Neural progenitor cell (in vitro differentiated cells): ENCODE data around the gene EIF3B. TPM values are rescaled to one million over a fixed set of nuclear protein-coding genes. Genes with fewer than 3 reads are reported as not detected.

Experiments used
- DNase-seq: peaks from one replicate; pipeline ENCODE4 v3.0.0-alpha.2; 2016; ENCODE audit warnings: low spot score
- H2AFZ ChIP-seq: fragments of 200-600 bp; sonication (generic); replicated peaks from 2 replicates; pipeline ENCODE4 v1.6.1; 2016; ENCODE audit warnings: antibody characterized with exemption
- H3F3A ChIP-seq: fragments of 200-600 bp; sonication (generic); 2 replicates; pipeline ENCODE4 v1.6.1; 2016; ENCODE audit warnings: antibody characterized with exemption, low read depth
- H3K27ac ChIP-seq: fragments of 200-600 bp; sonication (generic); 2 replicates; pipeline ENCODE4 v1.5.1; 2016; ENCODE audit warnings: mild to moderate bottlenecking
- H3K27me3 ChIP-seq: fragments of 200-600 bp; sonication (generic); 2 replicates; pipeline ENCODE4 v1.6.1; 2016; ENCODE audit warnings: mild to moderate bottlenecking, moderate library complexity
- H3K36me3 ChIP-seq: fragments of 200-600 bp; sonication (generic); 2 replicates; pipeline ENCODE4 v1.5.1; 2016
- H3K4me1 ChIP-seq: fragments of 200-600 bp; sonication (generic); 2 replicates; pipeline ENCODE4 v1.6.1; 2016; ENCODE audit warnings: mixed run types
- H3K4me2 ChIP-seq: fragments of 200-600 bp; sonication (generic); 2 replicates; pipeline ENCODE4 v1.6.1; 2016
- H3K4me3 ChIP-seq: fragments of 200-600 bp; sonication (generic); 2 replicates; pipeline ENCODE4 v1.5.1; 2016
- H3K79me2 ChIP-seq: fragments of 200-600 bp; sonication (generic); 2 replicates; pipeline ENCODE4 v1.6.1; 2016; ENCODE audit warnings: low read depth
- H3K9ac ChIP-seq: fragments of 200-600 bp; sonication (generic); 2 replicates; pipeline ENCODE4 v1.6.1; 2016
- H3K9me3 ChIP-seq: fragments of 200-600 bp; sonication (generic); 2 replicates; pipeline ENCODE4 v1.5.1; 2016; ENCODE audit warnings: low read depth
- H4K20me1 ChIP-seq: fragments of 200-600 bp; sonication (generic); 2 replicates; pipeline ENCODE4 v1.6.1; 2016; ENCODE audit warnings: low read depth
- H3K27ac Mint-ChIP-seq: 3 replicates; pipeline ENCODE4 v1.8.0; 2021; ENCODE audit warnings: mixed read lengths
- H3K27me3 Mint-ChIP-seq: 2 replicates; pipeline ENCODE4 v1.8.0; 2022; ENCODE audit warnings: low read depth, mild to moderate bottlenecking, inconsistent platforms, moderate library complexity, mixed read lengths; ENCODE audit not compliant: insufficient read depth
- H3K36me3 Mint-ChIP-seq: 3 replicates; pipeline ENCODE4 v1.8.0; 2021; ENCODE audit warnings: mixed read lengths
- H3K4me1 Mint-ChIP-seq: 3 replicates; pipeline ENCODE4 v1.8.0; 2021; ENCODE audit warnings: mixed read lengths
- H3K4me3 Mint-ChIP-seq: 3 replicates; pipeline ENCODE4 v1.8.0; 2021; ENCODE audit warnings: mild to moderate bottlenecking, moderate library complexity, mixed read lengths
- H3K9me3 Mint-ChIP-seq: 3 replicates; pipeline ENCODE4 v1.8.0; 2020; ENCODE audit warnings: mixed read lengths
- CTCF ChIP-seq: fragments of 200-600 bp; sonication (generic); IDR thresholded peaks from 2 replicates; pipeline ENCODE4 v1.5.1; 2017; ENCODE audit warnings: antibody characterized with exemption, mild to moderate bottlenecking
- EZH2 ChIP-seq: fragments of 200-600 bp; sonication (generic); IDR thresholded peaks from 2 replicates; pipeline ENCODE4 v1.6.1; 2017; ENCODE audit warnings: antibody characterized with exemption, mild to moderate bottlenecking, moderate library complexity
- EZH2phosphoT487 ChIP-seq: fragments of 200-600 bp; sonication (generic); IDR thresholded peaks from 2 replicates; pipeline ENCODE4 v1.6.1; 2017; ENCODE audit warnings: antibody characterized with exemption
- total RNA-seq: library from RNA; depleted of rRNA; stranded (reverse); fragments of >200 nt; gene quantifications from 2 replicates; pipeline ENCODE4 v1.2.3, GENCODE V29; 2015; ENCODE audit warnings: low replicate concordance

The EIF3B gene
- total RNA-seq, 1 donor from 2014 or later: 146 TPM

GRCh38 chr7:2379821-2380450 lies 25.3 kb downstream of the EIF3B start:
- H3K36me3 ChIP-seq: no peaks in the 10 kb centered on the region
- H3K4me1 Mint-ChIP-seq: no peaks in the 10 kb centered on the region
- no peak overlapping the region for H3K4me2 ChIP-seq
- no peaks in the 10 kb centered on the region for H3K9me3 Mint-ChIP-seq
- H2AFZ ChIP-seq: no peak overlapping the region
- no peaks in the 10 kb centered on the region for H3K27me3 ChIP-seq
- no peak overlapping the region for H3K9ac ChIP-seq
- TF ChIP-seq EZH2phosphoT487 (no peak), EZH2 (no peak), CTCF (no peak)
- no peak overlapping the region for H3K4me3 Mint-ChIP-seq
- H3K27ac ChIP-seq: no peak overlapping the region
- H3K4me1 ChIP-seq: no peaks in the 10 kb centered on the region
- no peak overlapping the region for H3K27ac Mint-ChIP-seq
- peaks cover 4% of the 10 kb centered on the region for H4K20me1 ChIP-seq
- H3K27me3 Mint-ChIP-seq: peaks cover 6% of the 10 kb centered on the region
- DNase-seq: no peak
- no peaks in the 10 kb centered on the region for H3F3A ChIP-seq
- H3K79me2 ChIP-seq: peaks cover 12% of the 10 kb centered on the region
- peaks cover 42% of the 10 kb centered on the region for H3K36me3 Mint-ChIP-seq
- H3K9me3 ChIP-seq: no peaks in the 10 kb centered on the region
- no peak overlapping the region for H3K4me3 ChIP-seq

DNA sequence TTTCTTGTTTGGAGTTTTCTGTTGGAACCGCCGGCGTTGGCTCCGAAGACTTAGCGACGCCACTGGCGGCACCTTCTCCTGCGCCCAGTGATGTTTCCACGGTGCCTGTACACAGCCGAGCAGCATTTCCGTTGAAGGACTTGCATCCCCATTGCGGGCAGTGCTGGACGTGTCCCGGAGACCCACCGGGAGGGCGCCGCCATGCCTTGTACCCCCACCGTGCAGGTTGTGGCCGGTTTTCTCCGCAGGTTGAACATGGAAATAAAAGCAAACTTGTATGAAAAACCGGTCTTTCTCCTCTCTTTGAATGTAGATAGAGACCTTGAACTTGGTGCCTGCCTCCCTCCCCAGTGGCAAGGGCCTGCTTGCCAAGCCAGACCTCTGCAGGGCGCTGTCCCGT lies 25.8 kb downstream of the EIF3B start:
- Histone ChIP-seq H4K20me1 (peaks cover 4% of the 10 kb centered on the region), H3K4me3 (no peak overlapping the region), H3F3A (no peaks in the 10 kb centered on the region), H2AFZ (no peak overlapping the region), H3K27ac (no peak overlapping the region), H3K4me2 (no peak overlapping the region), H3K9me3 (no peaks in the 10 kb centered on the region), H3K36me3 (no peaks in the 10 kb centered on the region), H3K9ac (no peak overlapping the region), H3K79me2 (peaks cover 8% of the 10 kb centered on the region), H3K27me3 (no peaks in the 10 kb centered on the region), H3K4me1 (no peaks in the 10 kb centered on the region)
- Mint-ChIP-seq H3K4me3 (peak overlapping the region; percentile 5), H3K27ac (no peak overlapping the region), H3K27me3 (peaks cover 1% of the 10 kb centered on the region), H3K36me3 (peaks cover 36% of the 10 kb centered on the region), H3K4me1 (no peaks in the 10 kb centered on the region), H3K9me3 (no peaks in the 10 kb centered on the region)
- no peak for DNase-seq
- no peak for TF ChIP-seq CTCF
- no peak for TF ChIP-seq EZH2phosphoT487
- TF ChIP-seq EZH2: no peak

GRCh38 chr7:2381227-2381626 lies 26.6 kb downstream of the EIF3B start:
- H3K4me2 ChIP-seq: no peak overlapping the region
- H4K20me1 ChIP-seq: peaks cover 4% of the 10 kb centered on the region
- H3K79me2 ChIP-seq: peaks cover 8% of the 10 kb centered on the region
- H3K36me3 ChIP-seq: no peaks in the 10 kb centered on the region
- H2AFZ ChIP-seq: no peak overlapping the region
- no peak for DNase-seq
- no peaks in the 10 kb centered on the region for H3K27me3 Mint-ChIP-seq
- H3K9me3 Mint-ChIP-seq: no peaks in the 10 kb centered on the region
- no peaks in the 10 kb centered on the region for H3K27me3 ChIP-seq
- no peak overlapping the region for H3K27ac Mint-ChIP-seq
- no peaks in the 10 kb centered on the region for H3K4me1 Mint-ChIP-seq
- H3K27ac ChIP-seq: no peak overlapping the region
- H3K4me3 ChIP-seq: no peak overlapping the region
- TF ChIP-seq EZH2 (no peak), EZH2phosphoT487 (no peak), CTCF (no peak)
- no peak overlapping the region for H3K9ac ChIP-seq
- no peak overlapping the region for H3K4me3 Mint-ChIP-seq
- H3K4me1 ChIP-seq: no peaks in the 10 kb centered on the region
- no peaks in the 10 kb centered on the region for H3K9me3 ChIP-seq
- no peaks in the 10 kb centered on the region for H3F3A ChIP-seq
- H3K36me3 Mint-ChIP-seq: peaks cover 34% of the 10 kb centered on the region
